VCaP (cell line): ENCODE measurements around the gene ANKRD22.

Source experiments
- H3K27ac ChIP-seq: fragments of 450-650 bp; 2 replicates; pipeline ENCODE4 v1.5.1; 2017
- TF ChIP-seq, protein P1 (sequence below): fragments of 450-650 bp; conservative IDR thresholded peaks from 2 replicates; pipeline ENCODE4 v1.5.1; 2017; ENCODE audit warnings: mild to moderate bottlenecking, moderate library complexity

Gene ANKRD22

DNA sequence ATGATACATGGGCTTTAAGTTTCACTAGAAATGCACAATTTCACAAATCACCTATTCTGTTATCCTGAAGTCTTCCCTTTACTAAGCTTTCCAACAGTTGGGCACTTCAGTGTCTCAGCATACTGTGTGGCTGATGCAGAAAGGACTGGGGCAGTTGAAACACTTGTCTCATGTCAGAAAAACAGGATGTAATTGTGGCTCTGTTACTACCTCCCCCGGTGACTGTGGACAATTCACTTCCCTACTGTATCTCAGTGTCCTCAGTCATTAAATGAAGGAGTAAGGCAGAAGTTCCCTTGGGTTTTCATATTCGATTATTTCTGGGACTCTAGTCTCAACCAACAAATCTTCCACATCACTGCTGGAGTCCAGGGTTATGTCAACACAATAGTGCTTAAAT is 17.9 kb downstream of the ANKRD22 start:
- no peak overlapping the region for H3K27ac ChIP-seq
- TF ChIP-seq, protein P1, sequence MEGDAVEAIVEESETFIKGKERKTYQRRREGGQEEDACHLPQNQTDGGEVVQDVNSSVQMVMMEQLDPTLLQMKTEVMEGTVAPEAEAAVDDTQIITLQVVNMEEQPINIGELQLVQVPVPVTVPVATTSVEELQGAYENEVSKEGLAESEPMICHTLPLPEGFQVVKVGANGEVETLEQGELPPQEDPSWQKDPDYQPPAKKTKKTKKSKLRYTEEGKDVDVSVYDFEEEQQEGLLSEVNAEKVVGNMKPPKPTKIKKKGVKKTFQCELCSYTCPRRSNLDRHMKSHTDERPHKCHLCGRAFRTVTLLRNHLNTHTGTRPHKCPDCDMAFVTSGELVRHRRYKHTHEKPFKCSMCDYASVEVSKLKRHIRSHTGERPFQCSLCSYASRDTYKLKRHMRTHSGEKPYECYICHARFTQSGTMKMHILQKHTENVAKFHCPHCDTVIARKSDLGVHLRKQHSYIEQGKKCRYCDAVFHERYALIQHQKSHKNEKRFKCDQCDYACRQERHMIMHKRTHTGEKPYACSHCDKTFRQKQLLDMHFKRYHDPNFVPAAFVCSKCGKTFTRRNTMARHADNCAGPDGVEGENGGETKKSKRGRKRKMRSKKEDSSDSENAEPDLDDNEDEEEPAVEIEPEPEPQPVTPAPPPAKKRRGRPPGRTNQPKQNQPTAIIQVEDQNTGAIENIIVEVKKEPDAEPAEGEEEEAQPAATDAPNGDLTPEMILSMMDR: no peak

DNA sequence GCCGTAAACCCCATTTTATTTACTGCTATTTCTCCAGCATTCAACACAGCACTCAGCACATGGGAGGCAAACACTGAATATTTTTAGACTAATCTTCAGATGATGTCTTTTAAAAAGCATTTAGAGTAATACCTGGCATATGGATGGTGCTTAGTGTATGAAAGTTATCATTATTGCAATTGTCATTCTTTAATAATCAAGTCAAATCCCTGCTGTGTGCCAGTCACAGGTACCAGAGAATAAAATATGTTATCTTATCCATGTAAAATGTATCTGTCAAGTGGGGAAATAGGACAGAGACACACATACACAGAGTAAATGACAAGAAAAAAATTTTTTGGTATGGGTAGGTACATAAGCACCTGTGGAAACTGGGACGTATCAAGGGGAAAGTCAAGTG is 18.5 kb downstream of the ANKRD22 start:
- TF ChIP-seq, protein P1: no peak
- H3K27ac ChIP-seq: no peak overlapping the region

DNA sequence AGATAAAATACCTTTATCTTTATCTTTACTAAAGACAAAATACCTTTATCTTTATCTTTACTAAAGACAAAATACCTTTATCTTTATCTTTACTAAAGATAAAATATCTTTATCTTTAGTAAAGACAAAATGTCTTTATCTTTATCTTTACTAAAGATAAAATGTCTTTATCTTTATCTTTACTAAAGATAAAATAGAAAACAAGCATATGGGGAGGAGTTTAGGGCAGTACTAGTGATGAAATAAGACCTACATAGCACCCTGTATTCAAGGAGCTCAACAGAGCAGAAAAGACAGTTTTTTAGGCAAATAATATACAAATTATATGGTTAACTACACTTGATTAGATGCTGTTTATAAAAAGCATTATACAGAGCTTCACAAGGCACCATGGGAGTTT is 19.3 kb downstream of the ANKRD22 start:
- TF ChIP-seq, protein P1: no peak
- no peak overlapping the region for H3K27ac ChIP-seq

DNA sequence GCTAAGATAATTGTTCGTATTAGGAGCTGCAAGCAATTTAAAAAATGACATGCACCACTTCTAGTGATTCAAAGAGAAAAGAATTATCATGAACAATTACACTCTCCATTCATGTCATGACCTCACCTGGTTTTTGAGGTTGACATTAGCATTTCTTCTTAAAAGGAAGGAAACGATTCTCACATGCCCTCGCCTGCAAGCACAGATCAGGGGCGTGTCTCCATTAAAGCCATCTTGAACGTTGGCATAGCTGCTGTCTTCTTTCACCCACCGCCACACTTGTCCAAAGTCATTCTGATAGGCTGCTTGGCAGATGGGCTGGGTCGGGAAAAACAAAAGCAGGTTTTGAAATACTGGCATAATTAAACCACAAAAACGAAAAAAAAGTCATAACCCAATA is 19.9 kb downstream of the ANKRD22 start:
- TF ChIP-seq, protein P1: no peak
- H3K27ac ChIP-seq: no peak overlapping the region

DNA sequence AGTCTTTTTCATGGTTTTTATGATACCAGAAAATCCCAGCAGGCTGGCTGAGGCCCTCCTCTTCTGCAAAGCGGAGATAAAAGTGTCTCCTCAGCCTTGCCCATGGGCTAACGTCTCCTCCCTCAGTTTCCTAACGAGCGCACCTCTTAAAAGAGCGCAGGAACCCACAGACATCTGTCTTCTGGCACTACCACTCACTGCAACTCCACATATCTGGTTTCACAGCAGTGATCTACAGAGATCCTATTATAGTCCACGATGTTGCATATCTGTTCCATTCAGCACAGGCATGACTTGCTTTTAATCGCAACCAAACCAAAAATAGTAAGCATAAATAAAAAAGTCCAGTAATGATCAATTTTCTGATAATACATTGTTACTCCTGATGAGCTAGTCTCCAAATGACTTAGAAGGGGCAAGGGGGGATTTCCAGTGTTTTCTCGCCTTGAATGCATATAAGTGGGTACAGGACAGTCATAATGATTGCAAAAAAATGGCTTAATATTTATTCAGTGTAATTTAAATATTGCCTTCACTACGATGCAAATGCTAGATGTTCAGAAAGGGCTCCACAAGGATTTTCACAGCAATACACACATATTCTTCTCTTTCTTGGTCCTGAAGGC is 20.9 kb downstream of the ANKRD22 start:
- H3K27ac ChIP-seq: no peak overlapping the region
- TF ChIP-seq, protein P1: no peak

DNA sequence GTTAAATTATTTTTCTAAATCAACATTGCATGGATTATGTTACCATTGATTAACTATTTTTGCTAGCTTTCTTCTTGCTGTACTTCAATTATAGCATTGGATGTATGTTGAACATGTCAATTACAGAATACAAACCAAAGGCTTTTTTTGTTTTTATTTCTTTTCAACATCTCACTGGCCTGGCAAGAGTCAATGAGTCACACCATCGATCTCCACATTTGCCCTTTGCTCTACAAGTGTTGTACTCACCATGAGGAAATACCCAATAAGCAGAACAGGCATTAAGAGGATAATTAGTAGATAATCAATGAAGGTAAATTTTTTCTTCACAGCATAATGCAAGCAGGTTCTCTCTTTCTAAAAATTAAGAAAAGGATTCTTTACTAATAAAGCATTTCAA is 23.3 kb downstream of the ANKRD22 start:
- TF ChIP-seq, protein P1: no peak
- no peak overlapping the region for H3K27ac ChIP-seq

DNA sequence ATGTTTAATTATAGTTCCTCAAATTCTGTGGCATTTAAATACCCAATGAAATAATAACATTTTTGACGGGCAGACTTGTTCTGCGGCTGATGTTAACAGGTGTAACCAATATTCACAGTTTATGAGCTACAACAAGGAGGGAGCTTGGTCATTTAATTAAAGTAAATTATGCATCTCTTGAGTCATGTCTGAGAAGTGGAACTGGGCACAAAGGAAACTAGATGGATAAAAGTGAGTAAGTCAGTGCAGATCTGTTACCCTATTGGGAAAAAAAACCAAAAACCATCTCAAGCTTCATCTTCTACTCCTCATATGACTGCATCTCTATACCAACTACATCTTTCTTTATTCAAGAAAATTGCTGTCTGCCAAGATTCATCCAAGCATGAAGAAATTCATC is 24.0 kb downstream of the ANKRD22 start:
- TF ChIP-seq, protein P1: no peak
- no peak overlapping the region for H3K27ac ChIP-seq
